ENCODE measurements around the gene TTC8. TPM values are rescaled to one million over a fixed set of nuclear protein-coding genes. Genes with fewer than 3 reads are reported as not detected.

The TTC8 gene
- total and polyA plus RNA-seq, 9 donors, result 40.3 to 98.1 (median 66.4) TPM

DNA sequence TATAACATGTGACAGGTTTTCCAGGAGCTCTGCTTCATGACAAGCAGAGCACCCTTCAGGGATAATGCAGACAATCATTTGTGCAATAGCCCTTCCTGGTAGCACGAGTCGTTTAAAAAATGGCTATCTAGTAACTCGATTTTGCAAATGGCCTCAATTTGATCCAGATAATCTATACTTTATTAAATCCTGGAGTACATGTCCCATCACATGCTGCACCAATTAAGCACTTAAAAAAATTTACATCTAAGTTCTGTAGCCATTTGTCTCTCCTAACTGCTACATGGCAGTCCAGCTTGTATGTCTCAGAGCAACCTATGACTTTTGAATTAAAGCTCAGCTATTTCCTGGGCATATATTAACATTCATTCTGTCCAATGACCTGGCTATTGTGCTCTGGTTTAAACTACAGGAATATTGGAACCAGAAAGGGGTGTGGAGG lies 79.8 kb downstream of the TTC8 start:
- TF ChIP-seq EP300 (IDR thresholded peaks at IDR 0.05) (no peak), POLR2A (IDR thresholded peaks at IDR 0.05) (no peak), CTCF (IDR thresholded peaks at IDR 0.05) (no peak)
- Histone ChIP-seq H3K27ac (no peak overlapping the region), H3K9me3 (no peaks in the 10 kb centered on the region), H3K27me3 (no peaks in the 10 kb centered on the region), H3K4me3 (no peak overlapping the region), H3K4me1 (ENCODE audit: insufficient read depth) (no peaks in the 10 kb centered on the region), H3K36me3 (no peaks in the 10 kb centered on the region)
- intact Hi-C loops (cut with DNase I), result no loop called here
- no peak for DNase-seq
- 82 to 93% (median 90%) methylated on average over 3 of the region's 3 CpGs for WGBS, 3 donors

DNA sequence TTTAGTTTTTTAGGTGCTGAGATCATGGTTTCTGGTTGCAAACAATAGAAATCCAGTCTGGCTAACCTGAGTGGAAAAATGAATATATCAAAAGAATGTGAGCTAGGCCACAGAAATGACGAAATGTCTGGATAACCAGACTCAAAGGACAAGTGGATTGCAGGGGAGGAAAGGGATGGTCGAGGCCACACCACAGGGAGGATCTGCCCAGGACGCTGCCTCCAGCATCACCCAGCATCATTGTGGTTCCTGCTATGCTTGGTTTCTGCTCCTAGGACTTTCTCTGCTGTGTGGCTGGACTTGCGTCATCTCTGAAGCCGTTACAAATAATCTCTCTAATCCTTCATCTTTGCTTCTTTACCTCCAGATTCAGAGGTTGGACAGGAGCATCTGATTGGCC lies 80.4 kb downstream of the TTC8 start:
- Histone ChIP-seq H3K36me3 (no peaks in the 10 kb centered on the region), H3K4me1 (ENCODE audit: insufficient read depth) (no peaks in the 10 kb centered on the region), H3K9me3 (no peaks in the 10 kb centered on the region), H3K4me3 (no peak overlapping the region), H3K27ac (no peak overlapping the region), H3K27me3 (no peaks in the 10 kb centered on the region)
- DNase-seq, result no peak
- TF ChIP-seq EP300 (IDR thresholded peaks at IDR 0.05), result no peak
- TF ChIP-seq POLR2A (IDR thresholded peaks at IDR 0.05), result no peak
- no peak for TF ChIP-seq CTCF (IDR thresholded peaks at IDR 0.05)
- 70 to 82% (median 78%) methylated on average over 5 of the region's 5 CpGs for WGBS, 3 donors
- intact Hi-C loops (cut with DNase I), result loop anchor here in 1 of 4 donors (5.0 kb wide), 1 partner anchor 547 kb away; no protein-coding TSS in a partner anchor

- Histone ChIP-seq H3K36me3 (no peaks in the 10 kb centered on the region), H3K4me1 (ENCODE audit: insufficient read depth) (no peaks in the 10 kb centered on the region), H3K9me3 (no peaks in the 10 kb centered on the region), H3K27ac (no peak overlapping the region), H3K4me3 (no peak overlapping the region), H3K27me3 (no peaks in the 10 kb centered on the region)
- TF ChIP-seq EP300 (IDR thresholded peaks at IDR 0.05) (no peak), CTCF (IDR thresholded peaks at IDR 0.05) (no peak), POLR2A (IDR thresholded peaks at IDR 0.05) (no peak)
- 65 to 70% (median 66%) methylated on average over 1 of the region's 1 CpG for WGBS, 3 donors
- DNase-seq, result no peak
- intact Hi-C loops (cut with DNase I), result loop anchor here in 1 of 4 donors (5.0 kb wide), 1 partner anchor 544 kb away; no protein-coding TSS in a partner anchor
Observed at GRCh38 chr14:88908216-88908615, 83.8 kb downstream of the TTC8 start.

GRCh38 chr14:88910386-88910785 lies 85.9 kb downstream of the TTC8 start:
- no peak overlapping the region for H3K4me3 ChIP-seq
- H3K27me3 ChIP-seq, result no peaks in the 10 kb centered on the region
- H3K4me1 ChIP-seq (ENCODE audit: insufficient read depth), result no peaks in the 10 kb centered on the region
- no peak for DNase-seq
- no peak overlapping the region for H3K27ac ChIP-seq
- intact Hi-C loops (cut with DNase I), result no loop called here
- no peak for TF ChIP-seq CTCF (IDR thresholded peaks at IDR 0.05)
- no peak for TF ChIP-seq EP300 (IDR thresholded peaks at IDR 0.05)
- TF ChIP-seq POLR2A (IDR thresholded peaks at IDR 0.05), result no peak
- no peaks in the 10 kb centered on the region for H3K36me3 ChIP-seq
- no peaks in the 10 kb centered on the region for H3K9me3 ChIP-seq
- 86 to 94% (median 88%) methylated on average over 6 of the region's 6 CpGs for WGBS, 3 donors
